GM19324 (cell line): ENCODE data around the gene CATSPERB.
"Not testable (repeated sequence)": the region's sequence is repeated elsewhere in the genome, so short reads cannot be mapped to it uniquely, and the experiment has no call there.

Experiments
- ATAC-seq: cut with Tn5 transposase; IDR thresholded peaks from one replicate; pipeline ENCODE4 v1.9.1; 2021; ENCODE audit warnings: mild to moderate bottlenecking, moderate library complexity; ENCODE audit not compliant: unreplicated experiment, low FRiP score

Gene CATSPERB

GRCh38 chr14:91732859-91733477 lies 1.1 kb upstream of the CATSPERB start:
- no peak for ATAC-seq

GRCh38 chr14:91732439-91732838 lies 553 bp upstream of the CATSPERB start:
- no peak for ATAC-seq

- no peak for ATAC-seq
Measured at GRCh38 chr14:91731018-91731417, 868 bp downstream of the CATSPERB start.

- no peak for ATAC-seq
Measured at GRCh38 chr14:91729756-91730155, 2.1 kb downstream of the CATSPERB start.

- no peak for ATAC-seq
Measured at GRCh38 chr14:91728616-91729183, 3.2 kb downstream of the CATSPERB start.

GRCh38 chr14:91727121-91727520 lies 4.8 kb downstream of the CATSPERB start:
- ATAC-seq = no peak

- no peak for ATAC-seq
Measured at GRCh38 chr14:91723501-91723900, 8.4 kb downstream of the CATSPERB start.

- ATAC-seq = no peak
Measured at GRCh38 chr14:91722386-91722785, 9.5 kb downstream of the CATSPERB start.

GRCh38 chr14:91719839-91720238 lies 12.0 kb downstream of the CATSPERB start:
- ATAC-seq = no peak

GRCh38 chr14:91716999-91717398 lies 14.9 kb downstream of the CATSPERB start:
- no peak for ATAC-seq

- ATAC-seq = no peak
Measured at GRCh38 chr14:91714805-91715204, 17.1 kb downstream of the CATSPERB start.

- ATAC-seq = no peak
Measured at GRCh38 chr14:91708795-91709194, 23.1 kb downstream of the CATSPERB start.

- no peak for ATAC-seq
Measured at GRCh38 chr14:91706996-91707395, 24.9 kb downstream of the CATSPERB start.

- ATAC-seq = no peak
Measured at GRCh38 chr14:91694643-91695042, 37.2 kb downstream of the CATSPERB start.

GRCh38 chr14:91693346-91693745 lies 38.5 kb downstream of the CATSPERB start:
- ATAC-seq = no peak

GRCh38 chr14:91692075-91692474 lies 39.8 kb downstream of the CATSPERB start:
- ATAC-seq = no peak

- ATAC-seq = no peak
Measured at GRCh38 chr14:91689608-91690007, 42.3 kb downstream of the CATSPERB start.

GRCh38 chr14:91687436-91687835 lies 44.5 kb downstream of the CATSPERB start:
- not testable (repeated sequence) for ATAC-seq

- no peak for ATAC-seq
Measured at GRCh38 chr14:91685600-91685999, 46.3 kb downstream of the CATSPERB start.

- no peak for ATAC-seq
Measured at GRCh38 chr14:91681893-91682563, 49.9 kb downstream of the CATSPERB start.

GRCh38 chr14:91681118-91681517 lies 50.8 kb downstream of the CATSPERB start:
- no peak for ATAC-seq

GRCh38 chr14:91679273-91679672 lies 52.6 kb downstream of the CATSPERB start:
- no peak for ATAC-seq
